ENCODE results near the gene IPO4.

IPO4 gene

DNA sequence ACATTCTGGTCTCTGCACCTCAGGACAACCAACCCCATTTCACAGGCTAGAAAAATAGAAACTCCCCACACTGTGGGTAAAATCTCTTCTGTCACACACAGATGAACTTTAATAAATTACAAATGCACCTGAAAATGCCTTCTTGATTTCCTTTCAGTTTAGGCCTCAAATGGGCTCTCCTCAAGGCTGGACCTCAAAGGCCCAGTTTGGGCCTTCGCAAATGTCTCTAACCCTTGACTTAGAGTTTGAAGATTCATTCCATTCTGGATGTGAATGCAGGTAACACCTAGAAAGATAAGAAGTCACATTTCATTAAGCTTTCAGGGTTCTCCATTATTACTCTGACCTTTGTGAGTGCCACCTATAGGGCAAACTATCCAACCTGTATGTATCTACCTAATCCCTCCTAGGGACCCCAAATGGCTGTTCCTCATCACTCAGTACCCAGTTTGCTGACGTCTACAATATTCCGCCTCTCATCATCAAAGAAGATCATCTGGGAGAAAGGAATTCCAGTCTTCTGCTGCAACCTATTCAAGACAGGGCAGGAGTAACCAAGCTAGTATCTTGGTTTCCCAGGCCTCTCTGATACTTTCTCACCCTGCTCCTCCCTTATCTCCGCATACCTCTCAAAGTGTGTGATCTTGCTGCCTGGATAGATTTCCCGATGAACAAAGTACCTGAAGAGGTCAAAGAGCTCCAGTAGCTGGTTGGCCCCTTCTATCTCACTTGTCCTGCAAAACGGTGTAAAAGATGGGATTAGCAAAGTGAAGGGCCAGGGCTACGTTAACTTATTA, 25.4 kb upstream of the IPO4 start:
- TF ChIP-seq, protein P1, sequence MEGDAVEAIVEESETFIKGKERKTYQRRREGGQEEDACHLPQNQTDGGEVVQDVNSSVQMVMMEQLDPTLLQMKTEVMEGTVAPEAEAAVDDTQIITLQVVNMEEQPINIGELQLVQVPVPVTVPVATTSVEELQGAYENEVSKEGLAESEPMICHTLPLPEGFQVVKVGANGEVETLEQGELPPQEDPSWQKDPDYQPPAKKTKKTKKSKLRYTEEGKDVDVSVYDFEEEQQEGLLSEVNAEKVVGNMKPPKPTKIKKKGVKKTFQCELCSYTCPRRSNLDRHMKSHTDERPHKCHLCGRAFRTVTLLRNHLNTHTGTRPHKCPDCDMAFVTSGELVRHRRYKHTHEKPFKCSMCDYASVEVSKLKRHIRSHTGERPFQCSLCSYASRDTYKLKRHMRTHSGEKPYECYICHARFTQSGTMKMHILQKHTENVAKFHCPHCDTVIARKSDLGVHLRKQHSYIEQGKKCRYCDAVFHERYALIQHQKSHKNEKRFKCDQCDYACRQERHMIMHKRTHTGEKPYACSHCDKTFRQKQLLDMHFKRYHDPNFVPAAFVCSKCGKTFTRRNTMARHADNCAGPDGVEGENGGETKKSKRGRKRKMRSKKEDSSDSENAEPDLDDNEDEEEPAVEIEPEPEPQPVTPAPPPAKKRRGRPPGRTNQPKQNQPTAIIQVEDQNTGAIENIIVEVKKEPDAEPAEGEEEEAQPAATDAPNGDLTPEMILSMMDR (IDR thresholded peaks at IDR 0.05; ENCODE audit: low read depth, low read length, missing control alignments), result no peak
- H3K4me3 ChIP-seq (replicated peaks; ENCODE audit: low read depth, low read length), result peak overlapping the region; percentile 73
- DNase-seq (ENCODE audit: extremely low read depth, low read depth), result no peak

- TF ChIP-seq, protein P1 (IDR thresholded peaks at IDR 0.05; ENCODE audit: low read depth, low read length, missing control alignments), result no peak
- peak; percentile 94 for DNase-seq (ENCODE audit: extremely low read depth, low read depth)
- peak within 1 kb of the TSS; percentile 73 for H3K4me3 ChIP-seq (replicated peaks; ENCODE audit: low read depth, low read length)
These were observed 24.6 kb upstream of the IPO4 start, which contains the start of gene CHMP4A for GRCh38 chr14:24212924-24213865. Gene CHMP4A, minus strand, starts transcription at chr14:24213488. Its CDS starts 49 bp downstream, at chr14:24213439.

DNA sequence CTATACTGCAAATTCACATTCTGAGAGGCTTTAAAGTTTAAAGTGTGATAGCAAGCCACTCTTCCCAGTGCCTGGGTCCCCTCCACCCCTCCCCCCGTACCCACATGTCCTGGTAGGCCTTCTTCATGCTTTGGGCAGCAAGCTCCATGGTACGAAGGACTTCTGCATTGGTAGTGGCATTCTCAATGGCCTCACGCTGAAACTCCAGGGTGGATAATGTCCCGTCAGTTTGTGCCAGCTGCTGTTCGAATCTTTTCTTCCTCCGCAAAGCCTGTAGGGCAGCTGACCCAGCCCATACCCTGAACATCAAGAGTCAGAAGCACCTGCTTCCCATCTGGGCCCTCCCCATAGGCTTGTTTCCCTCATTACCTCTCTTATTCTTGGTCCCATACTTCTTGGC, 22.7 kb upstream of the IPO4 start:
- TF ChIP-seq, protein P1 (IDR thresholded peaks at IDR 0.05; ENCODE audit: low read depth, low read length, missing control alignments), result no peak
- DNase-seq (ENCODE audit: extremely low read depth, low read depth), result no peak
- no peak overlapping the region for H3K4me3 ChIP-seq (replicated peaks; ENCODE audit: low read depth, low read length)

DNA sequence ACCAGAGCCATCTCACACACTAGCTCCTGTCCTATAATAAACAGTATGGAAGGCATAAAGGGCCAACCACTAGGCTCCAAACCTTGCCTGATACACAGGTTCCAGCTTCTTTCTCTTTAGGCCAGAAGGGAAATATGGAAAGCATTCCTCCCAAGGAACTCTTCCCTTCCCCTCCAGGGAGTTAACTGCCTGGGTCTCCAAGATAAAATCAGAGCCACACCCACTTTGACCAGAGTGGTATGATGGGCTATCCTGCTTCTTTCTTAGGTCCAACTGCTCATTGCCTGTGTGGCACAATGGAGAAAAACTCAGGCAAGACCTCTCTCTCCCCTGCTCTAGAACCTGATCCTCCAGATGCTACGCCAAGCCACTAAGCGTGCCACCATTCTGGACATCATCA, 19.0 kb upstream of the IPO4 start:
- TF ChIP-seq, protein P1 (IDR thresholded peaks at IDR 0.05; ENCODE audit: low read depth, low read length, missing control alignments), result no peak
- DNase-seq (ENCODE audit: extremely low read depth, low read depth), result no peak
- no peak overlapping the region for H3K4me3 ChIP-seq (replicated peaks; ENCODE audit: low read depth, low read length)

- no peak for DNase-seq (ENCODE audit: extremely low read depth, low read depth)
- TF ChIP-seq, protein P1 (IDR thresholded peaks at IDR 0.05; ENCODE audit: low read depth, low read length, missing control alignments), result no peak
These were observed 18.5 kb upstream of the IPO4 start for GRCh38 chr14:24207104-24207551.

DNA sequence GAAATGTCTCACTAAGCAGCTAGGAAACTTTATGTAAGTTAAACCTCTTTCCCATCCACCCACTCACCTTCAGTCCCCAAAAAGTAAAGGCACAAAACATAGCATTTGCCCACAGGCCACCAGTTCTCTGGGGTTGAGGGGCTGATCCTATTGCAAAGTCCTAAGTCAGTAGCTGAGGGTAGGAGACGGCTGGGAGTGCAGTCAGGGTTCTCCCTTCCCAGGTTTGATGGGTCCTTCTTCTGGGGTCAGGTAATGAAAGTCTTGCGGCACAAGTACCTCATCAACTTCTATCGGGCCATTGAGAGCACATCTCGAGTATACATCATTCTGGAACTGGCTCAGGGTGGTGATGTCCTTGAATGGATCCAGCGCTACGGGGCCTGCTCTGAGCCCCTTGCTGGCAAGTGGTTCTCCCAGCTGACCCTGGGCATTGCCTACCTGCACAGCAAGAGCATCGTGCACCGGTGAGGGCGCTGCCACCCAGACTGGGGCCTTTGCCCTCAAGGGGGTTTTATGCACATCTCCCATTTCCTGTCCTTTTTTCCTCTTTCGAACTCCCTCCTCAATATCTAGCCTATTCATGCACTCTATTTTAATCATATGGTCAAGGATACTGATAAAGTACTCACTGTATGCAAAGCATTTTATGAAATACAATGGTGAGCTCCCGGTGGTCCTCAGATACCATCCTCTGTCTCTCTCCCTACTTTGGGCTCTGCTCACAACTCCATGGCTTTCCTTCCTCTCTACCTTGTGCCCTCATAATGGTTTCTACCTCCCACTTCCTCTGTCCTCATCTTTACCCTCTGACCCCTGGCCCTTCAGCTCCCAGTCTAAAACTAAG, 17.9 kb upstream of the IPO4 start:
- no peak for DNase-seq (ENCODE audit: extremely low read depth, low read depth)
- TF ChIP-seq, protein P1 (IDR thresholded peaks at IDR 0.05; ENCODE audit: low read depth, low read length, missing control alignments), result no peak
- no peak overlapping the region for H3K4me3 ChIP-seq (replicated peaks; ENCODE audit: low read depth, low read length)

More at GRCh38 chr14:24207104-24207551, 18.5 kb upstream of the IPO4 start:
- H3K4me3 ChIP-seq (replicated peaks; ENCODE audit: low read depth, low read length), result no peak overlapping the region
